VCaP (cell line): ENCODE results near the gene BICRA.
A peak's percentile ranks its signal among the peaks of the same experiment; 100 is the strongest.

Source experiments
- H3K27ac ChIP-seq: fragments of 450-650 bp; 2 replicates; pipeline ENCODE4 v1.5.1; 2017
- TF ChIP-seq, protein P1 (sequence below): fragments of 450-650 bp; conservative IDR thresholded peaks from 2 replicates; pipeline ENCODE4 v1.5.1; 2017; ENCODE audit warnings: mild to moderate bottlenecking, moderate library complexity

BICRA gene

DNA sequence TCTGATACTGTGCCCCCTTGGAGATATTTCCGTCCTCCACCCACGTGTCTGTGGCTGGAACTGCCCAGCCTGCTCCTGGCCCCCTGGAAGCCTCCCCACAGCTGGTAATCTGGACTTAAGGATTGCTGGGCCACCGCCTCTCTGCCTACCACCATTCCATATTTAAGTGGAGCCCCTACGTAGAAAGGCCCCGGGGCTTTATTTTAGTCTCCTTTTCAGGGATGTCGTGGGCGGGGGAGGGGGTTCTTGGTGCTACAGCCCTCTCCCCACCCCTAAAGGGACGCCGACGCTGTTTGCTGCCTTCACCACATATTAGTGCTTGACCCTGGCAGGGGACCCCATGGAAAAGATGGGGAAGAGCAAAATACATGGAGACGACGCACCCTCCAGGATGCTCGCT lies 133.7 kb downstream of the BICRA start:
- H3K27ac ChIP-seq, result peak overlapping the region; percentile 67
- TF ChIP-seq, protein P1, sequence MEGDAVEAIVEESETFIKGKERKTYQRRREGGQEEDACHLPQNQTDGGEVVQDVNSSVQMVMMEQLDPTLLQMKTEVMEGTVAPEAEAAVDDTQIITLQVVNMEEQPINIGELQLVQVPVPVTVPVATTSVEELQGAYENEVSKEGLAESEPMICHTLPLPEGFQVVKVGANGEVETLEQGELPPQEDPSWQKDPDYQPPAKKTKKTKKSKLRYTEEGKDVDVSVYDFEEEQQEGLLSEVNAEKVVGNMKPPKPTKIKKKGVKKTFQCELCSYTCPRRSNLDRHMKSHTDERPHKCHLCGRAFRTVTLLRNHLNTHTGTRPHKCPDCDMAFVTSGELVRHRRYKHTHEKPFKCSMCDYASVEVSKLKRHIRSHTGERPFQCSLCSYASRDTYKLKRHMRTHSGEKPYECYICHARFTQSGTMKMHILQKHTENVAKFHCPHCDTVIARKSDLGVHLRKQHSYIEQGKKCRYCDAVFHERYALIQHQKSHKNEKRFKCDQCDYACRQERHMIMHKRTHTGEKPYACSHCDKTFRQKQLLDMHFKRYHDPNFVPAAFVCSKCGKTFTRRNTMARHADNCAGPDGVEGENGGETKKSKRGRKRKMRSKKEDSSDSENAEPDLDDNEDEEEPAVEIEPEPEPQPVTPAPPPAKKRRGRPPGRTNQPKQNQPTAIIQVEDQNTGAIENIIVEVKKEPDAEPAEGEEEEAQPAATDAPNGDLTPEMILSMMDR, result no peak

DNA sequence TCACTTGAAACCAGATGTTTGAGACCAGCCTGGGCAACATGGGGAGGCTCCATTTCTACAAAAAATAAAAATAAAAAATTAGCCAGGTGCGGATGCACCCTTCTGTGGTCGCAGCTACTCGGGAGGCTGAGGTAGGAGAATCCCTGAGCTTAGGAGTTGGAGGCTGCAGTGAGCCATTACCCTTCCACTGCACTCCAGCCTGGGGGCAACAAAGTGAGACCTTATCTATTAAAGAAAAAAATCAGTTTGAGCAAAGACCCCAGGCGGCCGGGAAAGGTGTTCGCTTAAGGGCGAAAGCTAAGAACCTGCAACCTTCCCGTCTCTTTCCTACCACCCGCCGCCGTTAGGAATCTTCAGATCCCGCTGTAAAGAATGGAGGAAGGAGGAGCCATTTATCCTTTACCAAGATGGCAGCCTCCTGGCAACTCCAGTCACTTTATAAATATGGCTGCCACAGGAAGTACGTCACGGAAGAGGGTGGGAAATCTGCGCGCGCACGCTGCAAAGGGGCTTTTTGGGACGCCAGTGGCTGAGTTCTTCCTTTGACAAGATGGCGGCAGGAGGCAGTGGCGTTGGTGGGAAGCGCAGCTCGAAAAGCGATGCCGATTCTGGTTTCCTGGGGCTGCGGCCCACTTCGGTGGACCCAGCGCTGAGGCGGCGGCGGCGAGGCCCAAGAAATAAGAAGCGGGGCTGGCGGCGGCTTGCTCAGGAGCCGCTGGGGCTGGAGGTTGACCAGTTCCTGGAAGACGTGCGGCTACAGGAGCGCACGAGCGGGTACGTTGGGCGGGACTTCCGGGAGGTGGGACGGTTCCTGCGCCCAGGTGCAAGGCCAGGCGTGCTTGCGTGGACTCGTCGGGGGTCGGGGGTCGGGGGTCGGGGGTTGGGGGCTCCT lies 136.3 kb downstream of the BICRA start, which contains the start of gene NOP53:
TSS of gene NOP53 (plus strand) at position 537 of the 892 bp plus-strand sequence. CDS start at position 551, 14 bp downstream.
- TF ChIP-seq, protein P1, result no peak
- peak within 1 kb of the TSS; percentile 94 for H3K27ac ChIP-seq

DNA sequence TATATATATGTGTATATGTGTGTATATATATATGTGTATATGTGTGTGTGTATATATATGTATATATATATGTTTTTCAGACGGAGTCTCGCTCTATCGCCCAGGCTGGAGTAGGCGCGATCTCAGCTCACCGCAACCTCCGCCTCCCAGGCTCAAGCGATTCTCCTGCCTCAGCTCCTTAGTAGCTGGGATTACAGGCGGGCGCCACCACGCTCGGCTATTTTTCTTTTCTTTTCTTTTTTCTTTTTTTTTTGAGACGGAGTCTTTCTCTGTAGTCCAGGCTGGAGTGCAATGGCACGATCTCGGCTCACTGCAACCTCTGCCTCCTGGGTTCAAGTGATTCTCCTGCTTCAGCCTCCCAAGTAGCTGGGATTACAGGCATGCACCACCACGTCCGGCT lies 137.2 kb downstream of the BICRA start:
- H3K27ac ChIP-seq, result peak overlapping the region; percentile 94

DNA sequence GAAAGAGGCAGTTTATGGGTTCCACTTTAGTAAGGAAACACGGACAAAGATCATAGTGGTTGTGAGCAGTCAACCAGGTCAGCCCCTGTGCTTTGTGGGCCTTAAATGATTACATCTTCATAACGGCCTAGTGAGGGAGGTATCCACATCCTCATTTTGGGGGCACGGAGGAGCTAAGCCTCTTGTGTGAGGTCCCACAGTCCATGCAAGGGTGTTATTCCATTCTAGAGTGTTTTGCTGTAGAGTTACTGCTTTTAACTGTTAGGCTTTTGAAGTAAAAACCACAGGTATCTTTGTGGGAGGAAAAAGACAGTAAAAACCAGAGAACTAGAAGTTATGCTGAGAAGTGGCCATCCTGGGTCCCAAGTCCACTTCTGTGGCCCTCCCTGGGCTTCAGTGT lies 140.4 kb downstream of the BICRA start:
- no peak overlapping the region for H3K27ac ChIP-seq
- TF ChIP-seq, protein P1, result no peak

DNA sequence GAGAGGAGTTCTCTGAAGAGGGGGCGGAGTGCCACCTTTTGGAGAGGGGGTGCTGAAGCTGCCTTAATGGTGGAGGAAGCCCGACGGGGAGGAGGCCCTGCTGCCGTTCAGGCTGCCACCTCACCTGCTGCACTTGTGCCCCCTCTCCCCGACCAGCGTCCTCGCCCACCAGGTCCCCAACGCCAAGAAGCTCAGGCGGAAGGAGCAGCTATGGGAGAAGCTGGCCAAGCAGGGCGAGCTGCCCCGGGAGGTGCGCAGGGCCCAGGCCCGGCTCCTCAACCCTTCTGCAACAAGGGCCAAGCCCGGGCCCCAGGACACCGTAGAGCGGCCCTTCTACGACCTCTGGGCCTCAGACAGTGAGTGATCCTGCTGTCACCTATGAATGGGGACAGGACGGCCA lies 141.8 kb downstream of the BICRA start:
- TF ChIP-seq, protein P1, result no peak
- H3K27ac ChIP-seq, result no peak overlapping the region

GRCh38 chr19:47752440-47753211 lies 143.7 kb downstream of the BICRA start:
- TF ChIP-seq, protein P1, result no peak
- H3K27ac ChIP-seq, result no peak overlapping the region
